NCI-H526 (cell line): ENCODE measurements around the gene TTC3.
"Not testable (repeated sequence)": the region's sequence is repeated elsewhere in the genome, so short reads cannot be mapped to it uniquely, and the experiment has no call there.

ENCODE experiments used
- DNase-seq, 2 experiments: peaks; one replicate each; lab custom pipeline; 2025; lab: John Stamatoyannopoulos, UW

TTC3 gene

GRCh38 chr21:37088186-37088735, 15.2 kb downstream of the TTC3 start:
- no peak for DNase-seq

- DNase-seq = no peak
These were observed 20.9 kb downstream of the TTC3 start for GRCh38 chr21:37093977-37094376.

GRCh38 chr21:37095821-37096220, 22.8 kb downstream of the TTC3 start:
- no peak for DNase-seq

- DNase-seq = no peak
These were observed 25.7 kb downstream of the TTC3 start for GRCh38 chr21:37098751-37099150.

- DNase-seq = no peak
These were observed 27.3 kb downstream of the TTC3 start for GRCh38 chr21:37100316-37100715.

- no peak for DNase-seq
These were observed 28.3 kb downstream of the TTC3 start for GRCh38 chr21:37101384-37101783.

GRCh38 chr21:37102746-37103145, 29.7 kb downstream of the TTC3 start:
- not testable (repeated sequence) for DNase-seq

- DNase-seq = no peak
These were observed 33.9 kb downstream of the TTC3 start for GRCh38 chr21:37106998-37107397.

GRCh38 chr21:37111029-37111428, 38.0 kb downstream of the TTC3 start:
- not testable (repeated sequence) for DNase-seq

GRCh38 chr21:37114301-37114700, 41.2 kb downstream of the TTC3 start:
- DNase-seq = not testable (repeated sequence)

GRCh38 chr21:37116459-37116858, 43.4 kb downstream of the TTC3 start:
- DNase-seq = not testable (repeated sequence)

- no peak for DNase-seq
These were observed 44.1 kb downstream of the TTC3 start for GRCh38 chr21:37117204-37117603.

- DNase-seq = no peak
These were observed 45.3 kb downstream of the TTC3 start for GRCh38 chr21:37118187-37118826.

- no peak for DNase-seq
These were observed 46.6 kb downstream of the TTC3 start for GRCh38 chr21:37119421-37120218.

- no peak for DNase-seq
These were observed 55.0 kb downstream of the TTC3 start for GRCh38 chr21:37128076-37128475.

- DNase-seq = no peak
These were observed 57.9 kb downstream of the TTC3 start for GRCh38 chr21:37130971-37131370.

GRCh38 chr21:37136261-37136660, 63.2 kb downstream of the TTC3 start:
- no peak for DNase-seq

GRCh38 chr21:37136744-37137143, 63.7 kb downstream of the TTC3 start:
- no peak for DNase-seq

- DNase-seq = no peak
These were observed 66.1 kb downstream of the TTC3 start for GRCh38 chr21:37139154-37139553.

- no peak for DNase-seq
These were observed 66.8 kb downstream of the TTC3 start for GRCh38 chr21:37139902-37140301.

- not testable (repeated sequence) for DNase-seq
These were observed 70.3 kb downstream of the TTC3 start for GRCh38 chr21:37143392-37143791.

GRCh38 chr21:37145635-37146111, 72.6 kb downstream of the TTC3 start:
- DNase-seq = no peak
